H1 (cell line): ENCODE measurements around the gene ROBO2. TPM values are rescaled to one million over a fixed set of nuclear protein-coding genes. Genes with fewer than 3 reads are reported as not detected.

Experiments
- CBX5 ChIP-seq: fragments of 300-800, 300-1000 bp; sonication (generic); IDR thresholded peaks from 2 replicates; pipeline ENCODE4 v1.7.1; 2016; ENCODE audit warnings: antibody characterized with exemption, low read length, low read depth
- EZH2 ChIP-seq: fragments of 200-600 bp; sonication (generic); IDR thresholded peaks from 2 replicates; pipeline ENCODE4 v1.7.1; 2012; ENCODE audit warnings: low read depth, mild to moderate bottlenecking, moderate library complexity, low read length, inconsistent platforms; ENCODE audit not compliant: severe bottlenecking
- FOSL1 ChIP-seq: IDR thresholded peaks from 2 replicates; pipeline ENCODE4 v1.6.1; 2011; ENCODE audit warnings: mild to moderate bottlenecking, low read depth, low read length, moderate library complexity; ENCODE audit not compliant: insufficient read depth
- GTF2F1 ChIP-seq: IDR thresholded peaks from 2 replicates; pipeline ENCODE4 v1.6.1; 2012; ENCODE audit warnings: low read depth, low read length, improper control_type of control experiment, borderline replicate concordance
- HDAC6 ChIP-seq: IDR thresholded peaks from one replicate; pipeline ENCODE4 v1.7.1; 2012; ENCODE audit warnings: low read depth, mild to moderate bottlenecking, inconsistent platforms, low read length, moderate library complexity
- SP1 ChIP-seq: IDR thresholded peaks from 2 replicates; pipeline ENCODE4 v1.6.1; 2011; ENCODE audit warnings: low read depth, low read length
- SRF ChIP-seq: IDR thresholded peaks from 2 replicates; pipeline ENCODE4 v1.6.1; 2011; ENCODE audit warnings: mild to moderate bottlenecking, low read depth, low read length, moderate library complexity
- SUZ12 ChIP-seq: fragments of 200-600 bp; sonication (generic); IDR thresholded peaks from 2 replicates; pipeline ENCODE4 v1.6.1; 2012; ENCODE audit warnings: mild to moderate bottlenecking, inconsistent platforms, low read length, moderate library complexity, mixed read lengths
- polyA plus RNA-seq, 7 experiments: library from polyadenylated mRNA; depleted of rRNA in 3 of 7; stranded (reverse) in 5 of 7; unstranded in 2 of 7; fragments of >200 nt in 5 of 7; fragments of 200-250 nt in 2 of 7; gene quantifications; 1 replicate in 5 of 7; 2 replicates in 1 of 7; 4 replicates in 1 of 7; pipeline versions ENCODE4 v1.2.1 to v1.2.3, GENCODE V29; 2011 to 2013; ENCODE audit warnings: missing spikeins in 2 of 7, mixed read lengths in 2 of 7
- total RNA-seq: library from RNA; stranded (reverse); fragmentation: NEBNext Ultra II Directional; extraction: Animal tissue kit (Norgen Biotek cat#: 25700); gene quantifications from 2 replicates; pipeline ENCODE4 v1.2.1, GENCODE V29; 2021
- TF ChIP-seq, protein P1 (sequence below), 3 experiments: IDR thresholded peaks; 1 replicate in 2 of 3; 2 replicates in 1 of 3; pipeline versions ENCODE4 v1.5.1 to v1.6.1; 2011; ENCODE audit warnings: low read length in 3 of 3, mild to moderate bottlenecking in 3 of 3, inconsistent platforms in 2 of 3, low read depth in 1 of 3, moderate library complexity in 1 of 3; ENCODE audit not compliant: insufficient read depth in 1 of 3; ENCODE audit errors: control extremely low read depth in 1 of 3
- TF ChIP-seq, protein P2 (sequence below): IDR thresholded peaks from 2 replicates; pipeline ENCODE4 v1.6.1; 2012; ENCODE audit warnings: inconsistent platforms

The ROBO2 gene
- total and polyA plus RNA-seq, 2 of the 8 experiments (the other 6 are each of a cell fraction or from before 2014, with no cell fraction given): 1.5 to 2.9 TPM

DNA sequence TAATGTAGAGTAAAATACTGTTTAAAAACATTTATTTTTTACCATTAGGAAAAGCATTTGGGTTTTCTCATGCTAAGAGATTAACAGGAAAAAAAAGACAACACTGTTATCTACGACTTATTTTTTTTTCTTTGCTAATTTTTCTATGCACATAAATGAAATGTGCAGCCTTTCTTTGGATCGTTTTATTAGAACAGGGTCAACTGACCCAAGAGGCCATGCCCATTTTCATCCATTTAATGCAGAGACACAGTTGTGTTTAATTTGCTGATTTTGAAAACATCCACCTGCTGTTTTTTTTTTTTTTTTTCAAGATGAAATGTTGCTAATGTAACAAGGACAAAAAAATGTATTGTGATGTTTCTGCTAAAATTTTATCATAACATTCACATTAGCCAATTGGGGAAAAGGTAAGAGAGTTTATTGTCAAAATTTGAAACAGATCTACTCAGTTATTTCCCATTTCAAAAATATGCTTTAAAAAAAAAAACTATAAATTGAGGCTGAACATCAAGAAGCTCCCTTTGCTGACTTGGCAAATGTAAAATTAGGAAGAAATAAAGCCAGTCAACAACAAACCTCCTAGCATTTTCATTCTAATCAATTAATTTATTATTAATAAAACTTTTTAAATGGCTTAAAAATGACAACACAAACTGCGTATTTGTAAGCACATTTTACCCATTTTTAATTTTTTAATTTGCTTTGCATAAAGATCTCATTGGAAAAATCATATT lies 485.2 kb downstream of the ROBO2 start (continued):
- TF ChIP-seq, protein P1, sequence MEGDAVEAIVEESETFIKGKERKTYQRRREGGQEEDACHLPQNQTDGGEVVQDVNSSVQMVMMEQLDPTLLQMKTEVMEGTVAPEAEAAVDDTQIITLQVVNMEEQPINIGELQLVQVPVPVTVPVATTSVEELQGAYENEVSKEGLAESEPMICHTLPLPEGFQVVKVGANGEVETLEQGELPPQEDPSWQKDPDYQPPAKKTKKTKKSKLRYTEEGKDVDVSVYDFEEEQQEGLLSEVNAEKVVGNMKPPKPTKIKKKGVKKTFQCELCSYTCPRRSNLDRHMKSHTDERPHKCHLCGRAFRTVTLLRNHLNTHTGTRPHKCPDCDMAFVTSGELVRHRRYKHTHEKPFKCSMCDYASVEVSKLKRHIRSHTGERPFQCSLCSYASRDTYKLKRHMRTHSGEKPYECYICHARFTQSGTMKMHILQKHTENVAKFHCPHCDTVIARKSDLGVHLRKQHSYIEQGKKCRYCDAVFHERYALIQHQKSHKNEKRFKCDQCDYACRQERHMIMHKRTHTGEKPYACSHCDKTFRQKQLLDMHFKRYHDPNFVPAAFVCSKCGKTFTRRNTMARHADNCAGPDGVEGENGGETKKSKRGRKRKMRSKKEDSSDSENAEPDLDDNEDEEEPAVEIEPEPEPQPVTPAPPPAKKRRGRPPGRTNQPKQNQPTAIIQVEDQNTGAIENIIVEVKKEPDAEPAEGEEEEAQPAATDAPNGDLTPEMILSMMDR (IDR thresholded peaks at IDR 0.05; ENCODE audit: control extremely low read depth in 1 of 3, insufficient read depth in 1 of 3, low read depth in 1 of 3, low read length in 3 of 3): no peak
- TF ChIP-seq FOSL1: no peak
- TF ChIP-seq SUZ12: no peak
- no peak for TF ChIP-seq SP1
- TF ChIP-seq SRF: no peak
- no peak for TF ChIP-seq CBX5
- TF ChIP-seq GTF2F1: no peak
- TF ChIP-seq, protein P2, sequence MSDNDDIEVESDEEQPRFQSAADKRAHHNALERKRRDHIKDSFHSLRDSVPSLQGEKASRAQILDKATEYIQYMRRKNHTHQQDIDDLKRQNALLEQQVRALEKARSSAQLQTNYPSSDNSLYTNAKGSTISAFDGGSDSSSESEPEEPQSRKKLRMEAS: no peak
- no peak for TF ChIP-seq HDAC6
- TF ChIP-seq EZH2: no peak
